Peyer's patch (tissue), 4 donors: Measurements from ENCODE around the gene NFKBIE. TPM values are rescaled to one million over a fixed set of nuclear protein-coding genes. Genes with fewer than 3 reads are reported as not detected.

Experiments used
- DNase-seq, 3 donors: peaks; one replicate each; pipeline ENCODE4 v3.0.0-alpha.2; 2017 to 2019
- H3K27ac ChIP-seq, 4 donors: fragments of 200-600 bp; sonication (generic); one replicate each; pipeline ENCODE4 v1.5.1; 2016 to 2019
- H3K27me3 ChIP-seq, 2 donors: fragments of 200-600 bp; sonication (generic); one replicate each; pipeline ENCODE4 v1.5.1; 2019
- H3K36me3 ChIP-seq, 3 donors: fragments of 200-600 bp; sonication (generic); one replicate each; pipeline ENCODE4 v1.5.1; 2016 to 2019
- H3K4me1 ChIP-seq, 4 donors: fragments of 200-600 bp; sonication (generic); one replicate each; pipeline ENCODE4 v1.5.1; 2016 to 2019
- H3K4me3 ChIP-seq, 4 donors: fragments of 200-600 bp; sonication (generic); 1 replicate in 3 of 4; 2 replicates in 1 of 4; pipeline ENCODE4 v1.5.1; 2016 to 2019; ENCODE audit warnings: mild to moderate bottlenecking in 1 of 4
- H3K9me3 ChIP-seq, 4 donors: fragments of 200-600 bp; sonication (generic); one replicate each; pipeline ENCODE4 v1.5.1; 2016 to 2019; ENCODE audit warnings: mild to moderate bottlenecking in 1 of 4
- POLR2A ChIP-seq, 2 donors: fragments of 450-650 bp; IDR thresholded peaks; one replicate each; pipeline ENCODE4 v1.5.1; 2017; ENCODE audit warnings: antibody characterized with exemption in 2 of 2, mild to moderate bottlenecking in 2 of 2, moderate library complexity in 2 of 2
- total RNA-seq, 4 donors: library from RNA; depleted of rRNA; stranded (reverse); fragments of >200 nt; gene quantifications; one replicate each; pipeline ENCODE4 v1.1.0, GENCODE V29; 2016
- TF ChIP-seq, protein P1 (sequence below), 6 experiments: fragments of 450-650 bp in 4 of 6; fragments of 200-600 bp in 2 of 6; sonication (generic) in 1 of 6; IDR thresholded peaks; one replicate each; pipeline ENCODE4 v1.5.1; 2017 to 2019; ENCODE audit warnings: antibody characterized with exemption in 6 of 6, mild to moderate bottlenecking in 3 of 6, moderate library complexity in 1 of 6

NFKBIE gene
- total RNA-seq, 4 donors from 2014 or later = 16.9 to 36.3 (median 24.9) TPM

DNA sequence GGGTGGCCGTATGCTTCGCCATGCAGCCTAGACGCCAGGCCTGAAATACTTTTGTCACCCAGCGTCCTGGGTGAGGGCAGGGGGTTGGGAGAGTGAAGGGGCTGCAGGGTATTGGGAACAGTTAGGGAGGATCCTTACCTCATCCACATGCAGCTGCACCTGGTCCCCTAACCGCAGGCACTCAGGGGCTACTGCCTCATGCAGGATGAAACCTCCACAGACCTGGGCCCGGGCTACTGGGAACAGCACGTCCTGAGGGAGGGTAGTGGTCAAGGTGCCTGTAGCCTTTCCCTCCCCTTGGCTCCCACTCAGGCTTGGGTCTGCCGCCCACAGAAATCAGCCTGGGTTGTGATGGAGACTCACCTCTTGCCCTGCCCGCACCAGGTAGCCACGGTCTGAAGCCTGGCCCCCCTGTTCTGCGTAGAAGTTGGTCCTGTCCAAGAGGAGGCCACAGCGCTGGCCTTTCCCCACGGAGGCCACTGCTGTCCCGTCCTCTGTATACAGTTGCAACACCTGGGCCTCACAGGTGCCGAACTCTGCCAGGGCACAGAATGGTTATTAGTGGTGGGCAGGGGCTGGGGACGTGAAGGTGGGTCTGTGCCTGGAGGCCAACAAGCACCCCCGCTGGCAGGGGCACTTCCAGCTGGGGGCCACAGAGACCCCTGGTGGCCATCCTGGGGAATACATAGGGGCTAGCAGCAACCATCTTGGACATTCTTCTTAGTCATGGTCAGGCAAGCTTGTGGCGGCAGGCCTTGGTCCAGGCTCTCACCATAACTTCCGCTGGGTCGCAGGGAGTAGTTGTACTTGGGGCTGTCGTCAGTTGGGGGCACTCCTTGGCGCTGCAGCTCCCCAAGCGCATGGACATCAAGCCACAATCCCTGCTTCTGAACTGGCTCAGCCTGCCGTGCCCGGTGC is 39.2 kb upstream of the NFKBIE start:
- Histone ChIP-seq H3K9me3 (no peaks in the 10 kb centered on the region), H3K36me3 (peaks cover 0 to 90% (median 0%) of the 10 kb centered on the region in 3 donors), H3K4me1 (peaks cover 0 to 5% (median 0%) of the 10 kb centered on the region in 4 donors), H3K27ac (no peak overlapping the region), H3K4me3 (no peak overlapping the region), H3K27me3 (no peaks in the 10 kb centered on the region)
- DNase-seq = peak in 2 of 3 donors; percentile 23 to 54
- TF ChIP-seq POLR2A (IDR thresholded peaks at IDR 0.05) = no peak
- TF ChIP-seq, protein P1, sequence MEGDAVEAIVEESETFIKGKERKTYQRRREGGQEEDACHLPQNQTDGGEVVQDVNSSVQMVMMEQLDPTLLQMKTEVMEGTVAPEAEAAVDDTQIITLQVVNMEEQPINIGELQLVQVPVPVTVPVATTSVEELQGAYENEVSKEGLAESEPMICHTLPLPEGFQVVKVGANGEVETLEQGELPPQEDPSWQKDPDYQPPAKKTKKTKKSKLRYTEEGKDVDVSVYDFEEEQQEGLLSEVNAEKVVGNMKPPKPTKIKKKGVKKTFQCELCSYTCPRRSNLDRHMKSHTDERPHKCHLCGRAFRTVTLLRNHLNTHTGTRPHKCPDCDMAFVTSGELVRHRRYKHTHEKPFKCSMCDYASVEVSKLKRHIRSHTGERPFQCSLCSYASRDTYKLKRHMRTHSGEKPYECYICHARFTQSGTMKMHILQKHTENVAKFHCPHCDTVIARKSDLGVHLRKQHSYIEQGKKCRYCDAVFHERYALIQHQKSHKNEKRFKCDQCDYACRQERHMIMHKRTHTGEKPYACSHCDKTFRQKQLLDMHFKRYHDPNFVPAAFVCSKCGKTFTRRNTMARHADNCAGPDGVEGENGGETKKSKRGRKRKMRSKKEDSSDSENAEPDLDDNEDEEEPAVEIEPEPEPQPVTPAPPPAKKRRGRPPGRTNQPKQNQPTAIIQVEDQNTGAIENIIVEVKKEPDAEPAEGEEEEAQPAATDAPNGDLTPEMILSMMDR (IDR thresholded peaks at IDR 0.05) = peak; percentile 40 to 73 (median 59)

DNA sequence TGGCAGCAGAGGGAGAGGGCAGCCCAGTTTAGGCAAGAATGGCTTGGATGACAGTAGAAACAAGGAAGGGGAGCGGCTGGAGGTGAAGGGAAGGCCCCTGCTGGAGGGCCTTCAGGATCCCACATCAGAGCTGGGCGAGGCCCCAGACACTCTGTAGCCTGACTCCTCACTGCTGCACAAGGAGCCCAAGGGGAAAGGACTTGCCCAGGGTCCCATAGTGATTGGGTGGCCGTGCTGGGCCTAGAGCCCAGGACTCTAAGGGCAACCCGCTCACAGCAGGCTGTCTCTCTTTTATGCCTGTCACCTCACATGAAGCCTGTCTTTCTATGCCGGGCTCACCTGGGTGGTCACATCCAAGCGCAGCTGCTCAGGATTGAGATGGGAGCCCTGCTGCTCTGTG is 38.5 kb upstream of the NFKBIE start:
- Histone ChIP-seq H3K4me1 (no peaks in the 10 kb centered on the region), H3K36me3 (peaks cover 0 to 86% (median 0%) of the 10 kb centered on the region in 3 donors), H3K27me3 (no peaks in the 10 kb centered on the region), H3K9me3 (no peaks in the 10 kb centered on the region), H3K4me3 (no peak overlapping the region), H3K27ac (no peak overlapping the region)
- no peak for DNase-seq
- TF ChIP-seq, protein P1 (IDR thresholded peaks at IDR 0.05) = no peak
- TF ChIP-seq POLR2A (IDR thresholded peaks at IDR 0.05) = no peak

DNA sequence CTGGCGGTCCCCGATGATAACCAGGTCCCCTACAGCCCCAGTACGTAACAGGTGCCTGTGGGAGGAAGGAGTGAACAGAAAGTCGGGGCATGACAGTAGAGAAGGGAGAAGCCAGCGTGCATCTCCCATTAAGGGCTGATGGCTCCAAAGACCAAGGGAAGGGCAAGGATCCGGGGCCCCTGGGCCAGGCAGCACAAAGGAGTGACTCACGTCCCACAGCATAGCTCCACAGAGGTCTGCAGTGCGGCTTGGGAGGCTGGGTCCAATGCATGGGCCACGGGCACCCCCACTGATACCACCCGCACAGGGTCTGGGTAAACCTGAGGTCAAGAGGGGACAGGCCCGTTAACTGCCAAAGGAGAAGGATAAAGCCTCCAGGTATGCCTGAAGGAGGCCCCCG is 37.5 kb upstream of the NFKBIE start:
- Histone ChIP-seq H3K27me3 (no peaks in the 10 kb centered on the region), H3K4me3 (no peak overlapping the region), H3K9me3 (no peaks in the 10 kb centered on the region), H3K27ac (no peak overlapping the region), H3K36me3 (peaks cover 0 to 76% (median 0%) of the 10 kb centered on the region in 3 donors), H3K4me1 (peaks cover 0 to 4% (median 2%) of the 10 kb centered on the region in 4 donors)
- TF ChIP-seq, protein P1 (IDR thresholded peaks at IDR 0.05) = no peak
- TF ChIP-seq POLR2A (IDR thresholded peaks at IDR 0.05) = no peak
- DNase-seq = peak in 1 of 3 donors; percentile 40

DNA sequence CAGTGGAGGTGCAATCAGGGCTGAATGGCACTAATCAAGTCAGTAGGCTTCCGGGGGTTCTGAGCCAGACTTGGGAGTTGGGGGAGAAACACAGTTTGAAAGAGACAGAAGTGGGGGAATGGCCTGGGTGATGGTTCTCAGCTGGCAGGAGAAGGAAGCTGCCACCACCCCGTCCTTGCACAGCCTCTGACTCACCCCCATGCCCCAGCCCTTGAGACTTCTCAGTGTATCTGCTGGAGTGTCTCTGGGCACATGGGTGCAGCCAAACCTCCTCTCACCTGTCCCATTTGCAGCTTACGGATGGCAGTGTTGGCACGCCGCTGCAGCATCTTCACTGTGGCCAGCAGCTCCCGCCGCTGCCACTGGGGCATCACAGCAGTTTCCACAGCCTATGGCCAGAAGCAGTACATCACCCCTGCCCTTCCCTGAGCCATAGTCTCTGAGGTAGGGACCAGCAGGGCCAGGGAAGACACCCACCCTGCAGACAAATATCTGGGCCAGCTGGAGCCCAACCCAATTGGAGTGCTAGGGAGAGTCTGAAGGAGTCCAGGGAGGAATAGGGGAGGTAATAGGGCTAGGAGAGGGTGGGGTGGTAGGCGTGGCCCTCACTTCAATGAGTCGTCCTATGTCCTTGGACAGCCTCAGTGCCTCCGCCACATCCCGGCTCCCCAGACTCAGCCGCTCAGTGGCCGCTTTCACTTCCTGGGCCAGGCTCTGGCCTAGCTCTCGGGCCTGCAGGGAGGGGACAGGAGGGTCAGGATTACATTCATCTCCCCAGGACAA is 36.6 kb upstream of the NFKBIE start:
- no peaks in the 10 kb centered on the region for H3K9me3 ChIP-seq
- peaks cover 0 to 5% of the 10 kb centered on the region in 2 donors for H3K27me3 ChIP-seq
- H3K4me1 ChIP-seq = peaks cover 2 to 13% (median 8%) of the 10 kb centered on the region in 4 donors
- TF ChIP-seq, protein P1 (IDR thresholded peaks at IDR 0.05) = no peak
- TF ChIP-seq POLR2A (IDR thresholded peaks at IDR 0.05) = no peak
- peak in 1 of 3 donors; percentile 34 for DNase-seq
- H3K36me3 ChIP-seq = peaks cover 0 to 67% (median 0%) of the 10 kb centered on the region in 3 donors
- H3K27ac ChIP-seq = no peak overlapping the region
- H3K4me3 ChIP-seq = no peak overlapping the region

DNA sequence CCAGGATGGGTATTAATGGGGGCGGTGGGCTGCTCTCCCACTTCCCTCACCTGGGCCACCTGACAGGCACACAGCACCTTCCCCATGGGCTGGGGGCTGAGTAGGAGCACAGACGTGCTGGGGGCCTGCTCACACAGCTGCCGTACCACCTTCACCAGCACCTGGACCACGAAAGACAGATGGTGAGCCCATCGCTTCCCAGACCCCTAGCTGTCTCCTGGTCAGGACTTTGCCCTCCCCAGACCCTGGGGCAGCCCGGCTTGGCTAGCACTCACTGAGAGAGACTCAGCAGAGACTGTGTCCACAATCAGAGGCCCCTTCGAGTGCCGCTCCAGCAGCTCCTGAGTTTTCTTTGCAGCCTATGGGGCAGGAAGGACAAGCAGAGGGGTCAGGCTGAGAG is 35.8 kb upstream of the NFKBIE start:
- Histone ChIP-seq H3K36me3 (peaks cover 0 to 58% (median 0%) of the 10 kb centered on the region in 3 donors), H3K4me1 (peaks cover 2 to 15% (median 9%) of the 10 kb centered on the region in 4 donors), H3K4me3 (no peak overlapping the region), H3K27ac (no peak overlapping the region), H3K9me3 (no peaks in the 10 kb centered on the region), H3K27me3 (peaks cover 0 to 12% of the 10 kb centered on the region in 2 donors)
- TF ChIP-seq, protein P1 (IDR thresholded peaks at IDR 0.05) = no peak
- TF ChIP-seq POLR2A (IDR thresholded peaks at IDR 0.05) = no peak
- no peak for DNase-seq
